ENCODE data around the gene SGMS1.

The SGMS1 gene

DNA sequence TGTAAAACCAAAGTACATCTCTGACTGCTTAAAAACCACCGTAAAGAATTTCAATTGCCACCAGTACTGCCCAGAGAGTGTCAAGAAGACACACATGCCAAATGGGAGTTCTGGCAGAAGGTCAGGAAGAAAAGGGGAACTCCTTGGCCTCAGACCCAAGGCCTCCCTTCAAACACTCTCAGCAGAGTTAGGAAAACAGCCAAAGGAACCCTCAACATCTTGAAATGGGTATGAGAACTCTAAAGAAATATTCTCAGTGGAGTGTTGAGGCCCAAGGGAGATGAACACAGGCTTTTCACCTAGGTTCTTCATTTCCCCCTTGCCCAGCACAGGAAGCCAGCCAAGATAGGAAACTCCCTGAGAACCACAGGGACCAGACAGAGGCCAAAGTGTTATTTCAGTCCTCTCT lies 276.4 kb downstream of the SGMS1 start:
- Histone ChIP-seq H3K9me3 (ENCODE audit: low read length) (0 out of 2 replicates have a peak, but pooled peaks cover 3% of the 10 kb centered on the region), H2AFZ (ENCODE audit: low read length) (no peak overlapping the region), H4K20me1 (ENCODE audit: insufficient read depth, low read length) (no peaks in the 10 kb centered on the region), H3F3A (ENCODE audit: insufficient read depth, low read length) (no peaks in the 10 kb centered on the region), H3K4me1 (ENCODE audit: insufficient read depth, low read length, severe bottlenecking) (peaks cover 7% of the 10 kb centered on the region), H3K27me3 (ENCODE audit: insufficient read depth, low read length) (no peaks in the 10 kb centered on the region), H3K4me2 (ENCODE audit: low read length) (no peak overlapping the region), H3K4me3 (ENCODE audit: low read depth, low read length, poor library complexity, severe bottlenecking) (no peak overlapping the region), H3K79me2 (ENCODE audit: insufficient read depth, low read length) (no peaks in the 10 kb centered on the region), H3K9me2 (ENCODE audit: low read depth, low read length) (no peaks in the 10 kb centered on the region), H3K9ac (ENCODE audit: low read length) (no peak overlapping the region), H3K27ac (ENCODE audit: low read depth, low read length, poor library complexity, severe bottlenecking) (no peak overlapping the region), H3K36me3 (ENCODE audit: insufficient read depth, low read length) (peaks cover 17% of the 10 kb centered on the region)
- TF ChIP-seq, protein P1, sequence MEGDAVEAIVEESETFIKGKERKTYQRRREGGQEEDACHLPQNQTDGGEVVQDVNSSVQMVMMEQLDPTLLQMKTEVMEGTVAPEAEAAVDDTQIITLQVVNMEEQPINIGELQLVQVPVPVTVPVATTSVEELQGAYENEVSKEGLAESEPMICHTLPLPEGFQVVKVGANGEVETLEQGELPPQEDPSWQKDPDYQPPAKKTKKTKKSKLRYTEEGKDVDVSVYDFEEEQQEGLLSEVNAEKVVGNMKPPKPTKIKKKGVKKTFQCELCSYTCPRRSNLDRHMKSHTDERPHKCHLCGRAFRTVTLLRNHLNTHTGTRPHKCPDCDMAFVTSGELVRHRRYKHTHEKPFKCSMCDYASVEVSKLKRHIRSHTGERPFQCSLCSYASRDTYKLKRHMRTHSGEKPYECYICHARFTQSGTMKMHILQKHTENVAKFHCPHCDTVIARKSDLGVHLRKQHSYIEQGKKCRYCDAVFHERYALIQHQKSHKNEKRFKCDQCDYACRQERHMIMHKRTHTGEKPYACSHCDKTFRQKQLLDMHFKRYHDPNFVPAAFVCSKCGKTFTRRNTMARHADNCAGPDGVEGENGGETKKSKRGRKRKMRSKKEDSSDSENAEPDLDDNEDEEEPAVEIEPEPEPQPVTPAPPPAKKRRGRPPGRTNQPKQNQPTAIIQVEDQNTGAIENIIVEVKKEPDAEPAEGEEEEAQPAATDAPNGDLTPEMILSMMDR (IDR thresholded peaks at IDR 0.05; ENCODE audit: low read length), result no peak
- TF ChIP-seq EZH2 (IDR thresholded peaks at IDR 0.05; ENCODE audit: borderline replicate concordance, low read length), result no peak

DNA sequence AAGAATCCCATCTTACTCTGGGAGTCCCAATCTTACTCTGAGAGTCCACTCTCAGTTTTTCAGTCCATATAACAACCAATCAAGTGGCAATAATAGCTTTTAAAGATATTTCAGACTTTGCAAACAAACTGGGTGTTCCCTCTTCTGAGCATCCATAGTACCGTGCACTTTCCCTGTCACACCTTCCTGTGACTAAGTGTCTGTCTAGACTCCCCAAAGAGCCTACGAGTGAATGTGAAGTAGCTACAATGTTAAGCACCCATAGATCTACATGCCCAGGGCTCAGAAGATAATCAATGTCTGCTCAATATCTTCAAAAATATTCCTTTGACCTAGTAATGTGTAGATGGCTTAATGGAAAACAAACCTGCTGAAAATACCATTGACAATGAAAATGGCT lies 276.8 kb downstream of the SGMS1 start:
- H3K9me2 ChIP-seq (ENCODE audit: low read depth, low read length), result no peaks in the 10 kb centered on the region
- H3K9ac ChIP-seq (ENCODE audit: low read length), result no peak overlapping the region
- no peak overlapping the region for H3K27ac ChIP-seq (ENCODE audit: low read depth, low read length, poor library complexity, severe bottlenecking)
- no peaks in the 10 kb centered on the region for H3K27me3 ChIP-seq (ENCODE audit: insufficient read depth, low read length)
- TF ChIP-seq, protein P1 (IDR thresholded peaks at IDR 0.05; ENCODE audit: low read length), result no peak
- no peak for TF ChIP-seq EZH2 (IDR thresholded peaks at IDR 0.05; ENCODE audit: borderline replicate concordance, low read length)
- no peaks in the 10 kb centered on the region for H3K79me2 ChIP-seq (ENCODE audit: insufficient read depth, low read length)
- 0 out of 2 replicates have a peak, but pooled peaks cover 1% of the 10 kb centered on the region for H3K9me3 ChIP-seq (ENCODE audit: low read length)
- H3K4me1 ChIP-seq (ENCODE audit: insufficient read depth, low read length, severe bottlenecking), result peaks cover 7% of the 10 kb centered on the region
- no peaks in the 10 kb centered on the region for H4K20me1 ChIP-seq (ENCODE audit: insufficient read depth, low read length)
- H3K4me3 ChIP-seq (ENCODE audit: low read depth, low read length, poor library complexity, severe bottlenecking), result no peak overlapping the region
- H3K36me3 ChIP-seq (ENCODE audit: insufficient read depth, low read length), result peaks cover 18% of the 10 kb centered on the region
- no peaks in the 10 kb centered on the region for H3F3A ChIP-seq (ENCODE audit: insufficient read depth, low read length)
- no peak overlapping the region for H3K4me2 ChIP-seq (ENCODE audit: low read length)
- H2AFZ ChIP-seq (ENCODE audit: low read length), result no peak overlapping the region

DNA sequence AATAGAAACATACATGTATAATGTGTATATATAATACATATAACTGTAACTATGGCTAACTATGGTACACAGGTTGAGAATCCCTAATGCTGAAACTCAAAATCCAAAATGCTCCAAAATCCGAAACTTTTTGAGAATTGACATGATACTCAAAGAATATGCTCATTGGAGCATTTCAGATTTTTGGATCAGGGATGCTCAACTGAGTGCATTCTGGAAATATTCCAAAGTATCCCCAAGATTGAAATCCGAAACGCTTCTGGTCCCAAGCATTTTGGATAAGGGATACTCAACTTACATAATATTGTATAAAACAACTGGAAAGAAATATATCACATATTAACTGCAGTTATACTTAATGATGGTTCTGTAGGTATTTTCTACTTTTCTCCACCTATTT lies 278.2 kb downstream of the SGMS1 start:
- H2AFZ ChIP-seq (ENCODE audit: low read length), result no peak overlapping the region
- no peak overlapping the region for H3K27ac ChIP-seq (ENCODE audit: low read depth, low read length, poor library complexity, severe bottlenecking)
- H3K36me3 ChIP-seq (ENCODE audit: insufficient read depth, low read length), result peaks cover 18% of the 10 kb centered on the region
- peaks cover 7% of the 10 kb centered on the region for H3K4me1 ChIP-seq (ENCODE audit: insufficient read depth, low read length, severe bottlenecking)
- H3F3A ChIP-seq (ENCODE audit: insufficient read depth, low read length), result no peaks in the 10 kb centered on the region
- no peaks in the 10 kb centered on the region for H3K27me3 ChIP-seq (ENCODE audit: insufficient read depth, low read length)
- no peak for TF ChIP-seq EZH2 (IDR thresholded peaks at IDR 0.05; ENCODE audit: borderline replicate concordance, low read length)
- TF ChIP-seq, protein P1 (IDR thresholded peaks at IDR 0.05; ENCODE audit: low read length), result no peak
- H3K79me2 ChIP-seq (ENCODE audit: insufficient read depth, low read length), result no peaks in the 10 kb centered on the region
- H3K4me3 ChIP-seq (ENCODE audit: low read depth, low read length, poor library complexity, severe bottlenecking), result no peak overlapping the region
- H3K9me3 ChIP-seq (ENCODE audit: low read length), result no peaks in the 10 kb centered on the region
- no peaks in the 10 kb centered on the region for H4K20me1 ChIP-seq (ENCODE audit: insufficient read depth, low read length)
- no peak overlapping the region for H3K9ac ChIP-seq (ENCODE audit: low read length)
- H3K9me2 ChIP-seq (ENCODE audit: low read depth, low read length), result no peaks in the 10 kb centered on the region
- H3K4me2 ChIP-seq (ENCODE audit: low read length), result no peak overlapping the region

Measured in OCI-LY1 (cell line).